GM19239 (cell line): Measurements from ENCODE around the gene ETNK1.
A peak's percentile ranks its signal among the peaks of the same experiment; 100 is the strongest.
"Not testable (repeated sequence)": the region's sequence is repeated elsewhere in the genome, so short reads cannot be mapped to it uniquely, and the experiment has no call there.

ENCODE experiments used
- DNase-seq: peaks from one replicate; pipeline ENCODE4 v3.0.0; 2011; ENCODE audit warnings: low spot score; ENCODE audit not compliant: insufficient read length
- FAIRE-seq: peaks from 2 replicates; lab custom pipeline; 2011; peaks lifted over from hg19 to GRCh38; lab: Jason Lieb, UNC

ETNK1 gene

GRCh38 chr12:22684140-22685118 is 59.5 kb downstream of the ETNK1 start:
- FAIRE-seq (peak; percentile 94), DNase-seq (no peak)

GRCh38 chr12:22686193-22686592 is 61.2 kb downstream of the ETNK1 start:
- no peak for FAIRE-seq

GRCh38 chr12:22687361-22688076 is 62.5 kb downstream of the ETNK1 start:
- DNase-seq (no peak), FAIRE-seq (no peak)

More at GRCh38 chr12:22686193-22686592, 61.2 kb downstream of the ETNK1 start:
- DNase-seq: no peak

GRCh38 chr12:22689876-22690275 is 64.9 kb downstream of the ETNK1 start:
- no peak for FAIRE-seq

GRCh38 chr12:22691319-22691718 is 66.3 kb downstream of the ETNK1 start:
- no peak for FAIRE-seq
- no peak for DNase-seq

More at GRCh38 chr12:22689876-22690275, 64.9 kb downstream of the ETNK1 start:
- DNase-seq: no peak

GRCh38 chr12:22692467-22692866 is 67.5 kb downstream of the ETNK1 start:
- DNase-seq, FAIRE-seq: not testable (repeated sequence)

- no peak for DNase-seq
- no peak for FAIRE-seq
These were observed 68.1 kb downstream of the ETNK1 start for GRCh38 chr12:22692964-22693555.

- DNase-seq (no peak), FAIRE-seq (no peak)
These were observed 73.6 kb downstream of the ETNK1 start for GRCh38 chr12:22698576-22698975.

GRCh38 chr12:22699705-22700104 is 74.7 kb downstream of the ETNK1 start:
- not testable (repeated sequence) for FAIRE-seq, DNase-seq

- DNase-seq: no peak
These were observed 75.1 kb downstream of the ETNK1 start for GRCh38 chr12:22700106-22700505.

GRCh38 chr12:22701216-22701809 is 76.3 kb downstream of the ETNK1 start:
- DNase-seq, FAIRE-seq: not testable (repeated sequence)

More at GRCh38 chr12:22700106-22700505, 75.1 kb downstream of the ETNK1 start:
- no peak for FAIRE-seq

- DNase-seq (no peak), FAIRE-seq (no peak)
These were observed 77.7 kb downstream of the ETNK1 start for GRCh38 chr12:22702690-22703089.

GRCh38 chr12:22709292-22709691 is 84.3 kb downstream of the ETNK1 start:
- FAIRE-seq: peak; percentile 52
- peak; percentile 10 for DNase-seq

- FAIRE-seq: no peak
These were observed 87.1 kb downstream of the ETNK1 start for GRCh38 chr12:22712083-22712482.

GRCh38 chr12:22715254-22715653 is 90.3 kb downstream of the ETNK1 start:
- FAIRE-seq (no peak), DNase-seq (no peak)

More at GRCh38 chr12:22712083-22712482, 87.1 kb downstream of the ETNK1 start:
- DNase-seq: no peak

GRCh38 chr12:22719745-22720144 is 94.8 kb downstream of the ETNK1 start:
- no peak for FAIRE-seq
- no peak for DNase-seq

- no peak for FAIRE-seq
- no peak for DNase-seq
These were observed 97.1 kb downstream of the ETNK1 start for GRCh38 chr12:22722081-22722480.

- FAIRE-seq (no peak), DNase-seq (no peak)
These were observed 97.8 kb downstream of the ETNK1 start for GRCh38 chr12:22722779-22723178.

- FAIRE-seq: no peak
- DNase-seq: no peak
These were observed 104.0 kb downstream of the ETNK1 start for GRCh38 chr12:22728987-22729386.

GRCh38 chr12:22729431-22729956 is 104.5 kb downstream of the ETNK1 start:
- no peak for DNase-seq
- FAIRE-seq: no peak
